ENCODE data around the gene PHF2.

DNA sequence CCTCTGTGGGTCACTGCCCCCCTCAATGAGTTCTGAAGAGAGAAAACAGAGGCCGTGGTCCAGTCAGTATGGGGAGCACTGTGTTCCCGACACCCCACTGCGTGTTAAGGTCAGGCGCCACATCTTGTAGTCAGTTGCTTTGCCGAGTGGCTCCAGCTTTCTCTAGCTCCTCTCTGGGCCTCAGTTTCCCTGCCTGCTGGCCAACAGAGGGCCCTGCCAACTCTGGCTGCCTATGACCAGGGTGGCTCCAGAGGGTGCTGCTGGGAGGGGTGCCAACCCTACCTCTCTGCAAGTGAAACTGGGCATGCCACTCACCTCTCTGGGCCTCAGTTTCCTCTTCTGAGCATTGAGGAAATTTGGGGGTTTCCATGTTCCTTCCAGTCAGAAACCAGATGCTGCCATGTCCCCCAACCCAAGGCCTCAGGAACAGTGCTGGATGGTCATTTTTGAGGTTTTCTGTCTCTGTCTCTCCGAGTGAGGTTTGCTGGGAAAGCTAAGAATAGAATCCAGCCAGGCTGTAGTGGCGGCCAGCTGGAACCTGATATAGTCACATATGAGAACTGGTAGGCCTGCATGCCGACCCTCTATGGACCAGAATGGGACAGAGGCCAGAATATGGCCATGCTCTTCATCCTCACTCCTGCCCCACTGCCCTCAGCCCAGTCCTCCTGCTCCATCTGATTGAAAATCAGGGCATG lies 132.1 kb downstream of the PHF2 start:
- TF ChIP-seq, protein P1, sequence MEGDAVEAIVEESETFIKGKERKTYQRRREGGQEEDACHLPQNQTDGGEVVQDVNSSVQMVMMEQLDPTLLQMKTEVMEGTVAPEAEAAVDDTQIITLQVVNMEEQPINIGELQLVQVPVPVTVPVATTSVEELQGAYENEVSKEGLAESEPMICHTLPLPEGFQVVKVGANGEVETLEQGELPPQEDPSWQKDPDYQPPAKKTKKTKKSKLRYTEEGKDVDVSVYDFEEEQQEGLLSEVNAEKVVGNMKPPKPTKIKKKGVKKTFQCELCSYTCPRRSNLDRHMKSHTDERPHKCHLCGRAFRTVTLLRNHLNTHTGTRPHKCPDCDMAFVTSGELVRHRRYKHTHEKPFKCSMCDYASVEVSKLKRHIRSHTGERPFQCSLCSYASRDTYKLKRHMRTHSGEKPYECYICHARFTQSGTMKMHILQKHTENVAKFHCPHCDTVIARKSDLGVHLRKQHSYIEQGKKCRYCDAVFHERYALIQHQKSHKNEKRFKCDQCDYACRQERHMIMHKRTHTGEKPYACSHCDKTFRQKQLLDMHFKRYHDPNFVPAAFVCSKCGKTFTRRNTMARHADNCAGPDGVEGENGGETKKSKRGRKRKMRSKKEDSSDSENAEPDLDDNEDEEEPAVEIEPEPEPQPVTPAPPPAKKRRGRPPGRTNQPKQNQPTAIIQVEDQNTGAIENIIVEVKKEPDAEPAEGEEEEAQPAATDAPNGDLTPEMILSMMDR (IDR thresholded peaks at IDR 0.05) = no peak
- TF ChIP-seq NFYB (CRISPR knock-in tag; conservative IDR thresholded peaks at IDR 0.05; ENCODE audit: low read depth) = no peak
- no peak for TF ChIP-seq ZNF423 (CRISPR knock-in tag; IDR thresholded peaks at IDR 0.05)
- TF ChIP-seq MYBL2 (CRISPR knock-in tag; IDR thresholded peaks at IDR 0.05) = no peak
- TF ChIP-seq, protein P2, sequence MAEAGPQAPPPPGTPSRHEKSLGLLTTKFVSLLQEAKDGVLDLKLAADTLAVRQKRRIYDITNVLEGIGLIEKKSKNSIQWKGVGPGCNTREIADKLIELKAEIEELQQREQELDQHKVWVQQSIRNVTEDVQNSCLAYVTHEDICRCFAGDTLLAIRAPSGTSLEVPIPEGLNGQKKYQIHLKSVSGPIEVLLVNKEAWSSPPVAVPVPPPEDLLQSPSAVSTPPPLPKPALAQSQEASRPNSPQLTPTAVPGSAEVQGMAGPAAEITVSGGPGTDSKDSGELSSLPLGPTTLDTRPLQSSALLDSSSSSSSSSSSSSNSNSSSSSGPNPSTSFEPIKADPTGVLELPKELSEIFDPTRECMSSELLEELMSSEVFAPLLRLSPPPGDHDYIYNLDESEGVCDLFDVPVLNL (CRISPR knock-in tag; IDR thresholded peaks at IDR 0.05; ENCODE audit: borderline replicate concordance, low read depth) = no peak
- no peak for TF ChIP-seq GRHL2 (CRISPR knock-in tag; IDR thresholded peaks at IDR 0.05; ENCODE audit: insufficient replicate concordance, severe bottlenecking)
- TF ChIP-seq, protein P3, sequence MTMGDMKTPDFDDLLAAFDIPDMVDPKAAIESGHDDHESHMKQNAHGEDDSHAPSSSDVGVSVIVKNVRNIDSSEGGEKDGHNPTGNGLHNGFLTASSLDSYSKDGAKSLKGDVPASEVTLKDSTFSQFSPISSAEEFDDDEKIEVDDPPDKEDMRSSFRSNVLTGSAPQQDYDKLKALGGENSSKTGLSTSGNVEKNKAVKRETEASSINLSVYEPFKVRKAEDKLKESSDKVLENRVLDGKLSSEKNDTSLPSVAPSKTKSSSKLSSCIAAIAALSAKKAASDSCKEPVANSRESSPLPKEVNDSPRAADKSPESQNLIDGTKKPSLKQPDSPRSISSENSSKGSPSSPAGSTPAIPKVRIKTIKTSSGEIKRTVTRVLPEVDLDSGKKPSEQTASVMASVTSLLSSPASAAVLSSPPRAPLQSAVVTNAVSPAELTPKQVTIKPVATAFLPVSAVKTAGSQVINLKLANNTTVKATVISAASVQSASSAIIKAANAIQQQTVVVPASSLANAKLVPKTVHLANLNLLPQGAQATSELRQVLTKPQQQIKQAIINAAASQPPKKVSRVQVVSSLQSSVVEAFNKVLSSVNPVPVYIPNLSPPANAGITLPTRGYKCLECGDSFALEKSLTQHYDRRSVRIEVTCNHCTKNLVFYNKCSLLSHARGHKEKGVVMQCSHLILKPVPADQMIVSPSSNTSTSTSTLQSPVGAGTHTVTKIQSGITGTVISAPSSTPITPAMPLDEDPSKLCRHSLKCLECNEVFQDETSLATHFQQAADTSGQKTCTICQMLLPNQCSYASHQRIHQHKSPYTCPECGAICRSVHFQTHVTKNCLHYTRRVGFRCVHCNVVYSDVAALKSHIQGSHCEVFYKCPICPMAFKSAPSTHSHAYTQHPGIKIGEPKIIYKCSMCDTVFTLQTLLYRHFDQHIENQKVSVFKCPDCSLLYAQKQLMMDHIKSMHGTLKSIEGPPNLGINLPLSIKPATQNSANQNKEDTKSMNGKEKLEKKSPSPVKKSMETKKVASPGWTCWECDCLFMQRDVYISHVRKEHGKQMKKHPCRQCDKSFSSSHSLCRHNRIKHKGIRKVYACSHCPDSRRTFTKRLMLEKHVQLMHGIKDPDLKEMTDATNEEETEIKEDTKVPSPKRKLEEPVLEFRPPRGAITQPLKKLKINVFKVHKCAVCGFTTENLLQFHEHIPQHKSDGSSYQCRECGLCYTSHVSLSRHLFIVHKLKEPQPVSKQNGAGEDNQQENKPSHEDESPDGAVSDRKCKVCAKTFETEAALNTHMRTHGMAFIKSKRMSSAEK (CRISPR knock-in tag; IDR thresholded peaks at IDR 0.05; ENCODE audit: borderline replicate concordance) = no peak
- TF ChIP-seq, protein P4, sequence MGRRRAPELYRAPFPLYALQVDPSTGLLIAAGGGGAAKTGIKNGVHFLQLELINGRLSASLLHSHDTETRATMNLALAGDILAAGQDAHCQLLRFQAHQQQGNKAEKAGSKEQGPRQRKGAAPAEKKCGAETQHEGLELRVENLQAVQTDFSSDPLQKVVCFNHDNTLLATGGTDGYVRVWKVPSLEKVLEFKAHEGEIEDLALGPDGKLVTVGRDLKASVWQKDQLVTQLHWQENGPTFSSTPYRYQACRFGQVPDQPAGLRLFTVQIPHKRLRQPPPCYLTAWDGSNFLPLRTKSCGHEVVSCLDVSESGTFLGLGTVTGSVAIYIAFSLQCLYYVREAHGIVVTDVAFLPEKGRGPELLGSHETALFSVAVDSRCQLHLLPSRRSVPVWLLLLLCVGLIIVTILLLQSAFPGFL (CRISPR knock-in tag; IDR thresholded peaks at IDR 0.05; ENCODE audit: borderline replicate concordance) = no peak
- TF ChIP-seq GTF2I (CRISPR knock-in tag; conservative IDR thresholded peaks at IDR 0.05) = no peak
- TF ChIP-seq, protein P5, sequence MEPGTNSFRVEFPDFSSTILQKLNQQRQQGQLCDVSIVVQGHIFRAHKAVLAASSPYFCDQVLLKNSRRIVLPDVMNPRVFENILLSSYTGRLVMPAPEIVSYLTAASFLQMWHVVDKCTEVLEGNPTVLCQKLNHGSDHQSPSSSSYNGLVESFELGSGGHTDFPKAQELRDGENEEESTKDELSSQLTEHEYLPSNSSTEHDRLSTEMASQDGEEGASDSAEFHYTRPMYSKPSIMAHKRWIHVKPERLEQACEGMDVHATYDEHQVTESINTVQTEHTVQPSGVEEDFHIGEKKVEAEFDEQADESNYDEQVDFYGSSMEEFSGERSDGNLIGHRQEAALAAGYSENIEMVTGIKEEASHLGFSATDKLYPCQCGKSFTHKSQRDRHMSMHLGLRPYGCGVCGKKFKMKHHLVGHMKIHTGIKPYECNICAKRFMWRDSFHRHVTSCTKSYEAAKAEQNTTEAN (CRISPR knock-in tag; IDR thresholded peaks at IDR 0.05) = no peak
